Activated CD8-positive, alpha-beta memory T cell treated with anti-CD3 and anti-CD28 coated beads, Interleukin-2, amount 50 U/mL, for 48 hours (primary cell): Measurements from ENCODE around the gene TSHZ3.

ENCODE experiments used
- DNase-seq: peaks from one replicate; pipeline ENCODE4 v3.0.0-alpha.2; 2020

The TSHZ3 gene

DNA sequence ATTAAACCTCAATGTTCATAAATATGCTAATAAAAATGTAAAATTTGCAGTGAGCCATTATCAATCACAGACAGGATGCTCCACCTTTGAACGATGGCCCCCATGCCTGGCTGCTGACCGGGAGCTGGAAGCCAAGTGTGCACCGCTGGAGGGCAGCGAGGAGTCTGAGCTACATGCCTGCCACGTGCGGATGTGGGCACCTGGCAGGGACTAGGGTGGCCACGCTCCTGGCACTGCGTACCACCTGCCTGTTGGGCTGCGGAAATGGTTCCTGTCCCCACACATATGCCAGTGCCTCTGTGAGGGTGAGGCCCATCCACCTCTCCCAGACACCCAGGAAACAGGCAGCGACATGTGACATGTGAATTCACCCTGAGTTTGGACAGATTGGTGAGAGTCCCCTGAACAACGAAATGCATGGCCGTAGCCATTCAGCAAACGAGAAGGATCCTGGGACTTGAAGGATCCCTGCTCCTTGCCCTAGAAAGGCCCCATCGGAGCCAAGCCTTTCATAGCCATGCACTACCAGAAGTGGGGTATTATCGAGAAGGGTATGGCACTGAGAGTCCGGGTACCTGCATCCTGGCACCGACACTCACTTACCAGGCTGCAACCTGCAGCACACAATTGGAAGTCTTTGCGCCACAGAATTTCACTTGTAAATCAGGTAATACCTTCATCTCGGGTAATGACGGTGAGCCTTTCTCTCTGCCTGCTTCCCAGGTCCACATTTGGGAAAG, 35.8 kb downstream of the TSHZ3 start:
- no peak for DNase-seq

GRCh38 chr19:31312677-31313244, 36.5 kb downstream of the TSHZ3 start:
- no peak for DNase-seq

DNA sequence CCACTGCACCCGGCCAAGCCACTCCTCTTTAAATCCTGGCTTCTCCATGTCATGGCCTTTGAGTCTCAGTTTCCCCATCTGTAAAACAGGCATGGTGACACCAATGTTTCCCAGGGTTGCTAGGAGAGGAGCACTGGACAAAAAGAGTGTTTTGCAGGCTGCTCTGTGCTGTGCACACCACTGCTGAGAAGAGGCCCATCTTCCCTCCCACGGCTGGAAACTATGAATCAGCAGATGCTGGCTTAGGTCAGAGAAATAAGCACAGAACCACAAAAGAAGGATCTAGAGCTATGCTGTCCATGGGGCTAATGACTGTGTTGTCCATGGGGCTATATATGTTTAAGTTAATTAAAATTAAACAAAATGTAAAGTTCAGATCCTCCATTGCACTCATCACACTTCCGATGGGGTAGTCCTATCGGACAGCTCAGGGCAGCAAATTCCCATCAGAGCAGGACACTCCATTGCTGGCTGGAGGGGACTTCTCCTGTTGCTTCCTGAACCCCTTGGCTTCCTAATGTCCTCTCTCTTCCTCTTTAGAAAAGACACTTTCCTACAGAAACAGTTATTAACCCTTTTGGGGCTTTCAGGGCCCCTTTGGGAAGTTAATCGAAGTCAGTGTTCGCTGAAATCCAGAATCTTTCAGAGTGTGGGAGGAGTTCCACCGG, 37.1 kb downstream of the TSHZ3 start:
- peak; percentile 59 for DNase-seq

DNA sequence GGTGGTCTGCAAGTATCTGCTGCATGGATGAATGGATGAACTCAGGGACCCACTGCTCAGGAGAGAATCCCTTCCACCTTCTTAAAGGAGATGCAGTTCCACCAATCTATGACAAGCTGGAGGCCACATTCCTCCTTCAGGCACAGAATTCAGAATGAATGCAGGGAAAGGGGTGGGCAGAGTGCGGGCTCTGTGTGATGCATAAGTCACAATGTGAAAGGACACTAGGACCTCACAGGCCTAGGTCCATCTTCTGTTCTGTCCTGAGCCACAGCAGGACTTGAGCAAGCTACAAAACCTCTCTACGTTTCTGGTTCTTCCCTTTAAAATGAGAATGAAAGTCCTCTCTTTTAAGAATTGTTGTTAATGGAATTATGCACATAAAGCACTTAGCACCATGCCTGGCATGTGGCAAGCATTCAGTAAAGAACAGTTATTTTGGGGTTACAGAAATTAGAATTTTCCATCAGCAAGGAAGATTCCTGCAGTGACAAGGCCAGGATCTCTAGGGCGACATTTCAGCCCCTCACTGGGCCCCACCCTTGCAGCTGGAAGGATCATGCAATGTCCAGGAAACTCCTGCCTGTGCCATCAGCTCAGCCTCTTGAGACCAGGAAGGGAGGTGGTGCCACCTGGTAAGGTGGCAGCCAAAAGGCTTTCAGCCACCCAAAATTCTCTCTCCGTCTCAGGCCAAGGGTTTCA, 38.7 kb downstream of the TSHZ3 start:
- no peak for DNase-seq

- no peak for DNase-seq
Observed at GRCh38 chr19:31308781-31309180, 40.5 kb downstream of the TSHZ3 start.

GRCh38 chr19:31307071-31307669, 42.1 kb downstream of the TSHZ3 start:
- DNase-seq, result no peak

DNA sequence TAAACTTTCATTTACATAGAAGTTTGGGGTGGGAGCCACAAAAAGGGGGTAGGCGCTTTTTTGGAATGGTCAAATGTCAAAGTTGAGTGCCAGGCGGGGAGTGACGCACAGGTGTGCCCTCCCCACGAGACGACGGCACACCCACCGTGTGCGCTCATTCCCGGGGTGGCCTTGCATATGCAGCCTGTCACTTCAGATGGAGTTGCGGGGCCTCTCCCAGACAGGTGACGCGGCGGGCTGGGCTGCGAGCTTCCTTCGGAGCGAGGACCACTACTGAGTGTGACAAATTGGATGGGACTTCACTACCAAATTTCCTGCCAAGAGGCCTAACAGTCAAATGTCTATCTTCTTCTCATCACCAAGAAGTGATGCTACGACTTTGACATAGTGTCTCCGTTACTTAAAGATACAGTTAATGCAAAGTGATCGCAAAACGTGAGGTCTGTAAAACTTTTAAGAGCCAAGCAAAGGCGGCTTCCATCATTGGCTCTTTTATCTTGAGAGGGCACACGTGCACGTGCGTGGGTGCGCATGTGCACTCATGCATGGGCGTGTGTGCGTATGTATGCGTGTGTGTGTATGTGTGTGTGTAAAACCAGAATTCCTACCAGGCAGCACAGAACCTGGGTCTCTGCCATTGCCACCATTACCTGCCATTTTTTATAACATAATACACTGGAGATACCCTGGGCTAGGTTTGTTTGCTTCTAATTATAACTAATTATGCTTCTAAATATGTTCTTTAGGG, 43.1 kb downstream of the TSHZ3 start:
- no peak for DNase-seq

DNA sequence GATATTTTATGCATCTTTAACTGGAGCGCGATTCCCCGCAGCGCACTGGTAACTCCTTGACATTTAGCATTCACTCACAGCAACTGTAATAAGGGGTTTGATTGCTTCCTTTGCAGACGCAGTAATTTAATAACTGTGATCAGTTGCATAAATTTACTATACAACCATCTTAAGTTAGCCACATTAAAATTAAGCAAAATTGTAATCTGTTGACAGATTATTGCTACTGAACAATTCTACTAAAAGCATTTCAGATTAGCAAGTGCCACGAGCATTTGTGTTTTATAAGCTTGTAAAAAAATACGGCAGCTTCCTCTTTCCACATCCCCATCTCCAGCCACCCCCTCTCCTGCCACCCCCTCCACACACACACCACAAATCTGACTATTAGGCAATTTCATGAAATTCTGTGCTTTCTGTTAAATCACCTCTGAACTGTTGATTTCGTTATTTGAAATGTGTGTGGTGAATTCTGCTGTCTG, 44.4 kb downstream of the TSHZ3 start:
- no peak for DNase-seq

- DNase-seq, result no peak
Observed at GRCh38 chr19:31303262-31303815, 45.9 kb downstream of the TSHZ3 start.

DNA sequence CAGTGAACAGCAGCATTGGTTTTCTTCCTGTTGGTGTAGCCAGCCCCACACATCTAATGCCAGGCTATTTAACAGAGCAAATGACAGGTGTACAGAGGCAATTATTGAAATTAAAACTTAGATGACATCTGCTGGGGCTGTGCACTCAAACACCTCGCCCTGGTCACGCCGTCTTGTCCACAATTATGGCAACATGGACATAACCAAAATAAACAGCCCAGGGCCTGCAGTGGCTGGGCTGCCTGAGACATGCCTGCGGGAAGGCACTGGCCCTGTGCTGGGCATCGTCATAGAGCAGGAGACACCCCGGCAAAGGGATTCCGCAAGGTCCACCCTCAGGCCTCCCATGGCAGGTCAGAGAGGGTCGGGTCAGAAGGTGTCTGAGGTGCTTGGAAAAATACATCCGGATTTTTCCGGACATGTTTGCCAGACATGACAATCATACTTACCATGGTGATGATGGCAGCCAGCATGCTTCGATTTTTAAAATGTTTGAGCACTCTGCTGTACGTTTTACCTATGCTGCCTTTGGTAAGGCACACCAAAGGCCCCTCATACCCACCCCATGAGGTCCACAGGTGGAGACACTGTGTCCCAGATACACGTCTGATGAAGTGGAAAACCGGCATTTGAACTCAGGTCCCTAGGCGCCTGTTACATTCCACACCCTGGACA, 47.8 kb downstream of the TSHZ3 start:
- no peak for DNase-seq

- no peak for DNase-seq
Observed at GRCh38 chr19:31300422-31300821, 48.8 kb downstream of the TSHZ3 start.

DNA sequence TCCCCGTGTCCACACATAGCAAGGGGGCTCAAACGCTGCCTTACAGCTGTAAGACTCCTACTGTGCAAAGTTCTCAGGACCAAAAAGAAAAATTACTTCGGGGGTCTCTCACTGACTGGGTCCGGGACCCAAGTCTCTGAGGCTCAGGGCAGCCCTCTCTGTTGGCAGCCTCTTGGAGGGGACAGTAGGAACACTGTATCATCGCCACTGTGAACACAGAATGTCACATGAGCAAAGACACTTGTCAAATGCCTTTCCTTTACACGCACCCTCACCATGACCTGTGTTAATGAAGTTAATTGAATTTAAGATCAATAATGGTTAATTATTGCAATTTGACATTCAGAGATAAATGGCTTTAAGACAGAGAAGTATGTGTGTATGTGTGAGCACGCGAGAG, 49.6 kb downstream of the TSHZ3 start:
- DNase-seq, result no peak

DNA sequence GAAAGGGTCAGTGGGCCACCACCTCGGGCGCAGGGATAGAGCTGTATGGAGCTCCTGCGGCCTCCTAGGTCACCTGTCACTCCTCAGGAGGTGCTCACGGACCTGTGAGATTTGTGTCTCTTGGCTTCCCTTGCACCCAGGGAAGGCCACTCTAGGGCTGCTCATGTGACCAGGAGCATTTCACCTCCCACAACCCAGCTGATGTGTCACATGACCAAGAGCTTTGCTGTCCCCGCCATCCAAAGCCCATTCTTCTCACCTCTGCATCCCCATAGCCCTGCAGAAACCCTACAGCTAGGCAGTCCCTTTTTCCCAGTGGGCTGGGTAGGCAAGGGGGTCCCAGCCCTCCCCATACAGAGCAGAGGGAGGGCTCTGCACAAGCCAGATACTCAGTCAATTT, 51.2 kb downstream of the TSHZ3 start:
- no peak for DNase-seq

DNA sequence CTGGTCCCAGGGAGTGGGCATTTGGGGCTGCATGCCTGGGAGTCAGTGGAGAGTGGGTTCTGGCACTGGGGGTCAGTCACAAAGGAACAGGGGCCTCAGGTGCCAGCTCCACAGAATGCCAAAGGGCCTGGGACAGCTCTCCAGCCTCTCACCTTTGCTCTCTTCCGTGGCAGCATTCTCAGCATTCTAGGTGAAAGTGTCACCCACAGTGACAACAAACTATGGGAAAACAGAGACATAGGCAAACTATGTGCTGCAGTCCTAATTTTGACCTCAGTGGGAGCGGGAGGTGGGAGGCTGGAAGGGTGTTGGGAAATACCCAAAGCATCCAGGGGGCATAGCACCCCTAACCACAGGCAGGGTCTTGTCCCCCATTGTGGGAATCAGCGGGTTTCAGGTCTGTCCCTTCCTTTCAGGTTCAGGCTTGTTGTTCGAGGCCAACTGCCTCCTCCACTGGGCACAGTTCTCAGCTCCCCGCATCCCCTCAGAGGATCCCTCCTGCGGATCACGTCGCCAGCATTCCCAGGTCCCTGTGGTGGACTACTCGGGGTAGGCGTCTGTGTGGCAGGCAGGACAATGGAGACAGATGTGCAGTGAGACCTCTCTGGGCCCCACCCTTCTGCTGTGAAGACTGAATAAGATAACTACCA, 52.4 kb downstream of the TSHZ3 start:
- DNase-seq, result no peak

GRCh38 chr19:31294189-31294588, 55.0 kb downstream of the TSHZ3 start:
- DNase-seq, result no peak

GRCh38 chr19:31292639-31293185, 56.5 kb downstream of the TSHZ3 start:
- no peak for DNase-seq

DNA sequence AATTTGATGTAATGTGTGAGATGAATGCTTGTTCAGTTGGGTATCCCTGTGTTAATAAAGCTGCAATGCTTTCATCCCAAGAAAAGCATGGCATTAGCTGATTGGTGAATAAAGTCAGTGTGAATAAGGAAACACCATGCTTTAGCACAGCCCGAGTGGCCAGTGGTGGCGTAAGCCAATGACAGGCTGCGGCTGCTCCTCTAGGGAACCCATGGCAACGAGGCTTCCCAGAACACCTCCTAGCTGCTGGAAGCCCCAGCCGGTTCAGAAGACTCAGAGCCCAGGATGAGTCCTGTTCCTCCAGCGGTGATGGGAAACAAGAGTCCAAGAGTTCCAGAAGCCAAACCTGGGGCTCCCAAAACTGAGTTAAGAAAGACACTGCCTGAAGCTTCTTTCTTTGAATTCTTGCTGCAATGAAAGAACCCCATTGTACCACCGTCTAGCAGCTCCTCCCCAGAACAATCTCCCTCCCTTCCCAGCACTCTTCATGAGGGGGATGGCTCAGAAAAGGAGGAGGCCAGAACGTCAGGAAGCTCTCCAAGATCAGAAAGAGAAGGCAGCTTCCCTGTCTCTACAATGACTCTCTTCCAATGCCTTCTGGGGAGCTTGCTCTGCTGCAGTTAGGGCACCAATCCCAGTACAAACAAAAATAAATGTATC, 58.2 kb downstream of the TSHZ3 start:
- no peak for DNase-seq

DNA sequence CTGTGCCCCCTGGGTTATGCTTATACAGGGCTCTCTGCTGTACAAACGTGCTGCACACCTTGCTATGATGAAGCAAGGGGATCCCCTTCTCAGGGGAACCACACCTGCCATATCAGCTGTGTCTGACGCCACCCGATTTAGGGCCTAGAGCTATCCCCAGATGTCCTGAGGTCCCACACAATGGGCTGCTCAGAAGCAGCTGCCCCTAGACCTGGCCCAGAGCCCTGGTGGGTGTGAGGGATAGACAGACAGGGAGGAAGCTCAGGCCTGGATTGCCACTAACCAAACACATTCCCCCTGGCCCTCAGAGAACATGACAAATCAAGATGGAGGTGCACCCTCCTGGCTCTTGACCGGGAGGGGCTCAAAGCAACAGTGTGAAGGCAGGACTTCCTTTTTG, 59.3 kb downstream of the TSHZ3 start:
- DNase-seq, result no peak

DNA sequence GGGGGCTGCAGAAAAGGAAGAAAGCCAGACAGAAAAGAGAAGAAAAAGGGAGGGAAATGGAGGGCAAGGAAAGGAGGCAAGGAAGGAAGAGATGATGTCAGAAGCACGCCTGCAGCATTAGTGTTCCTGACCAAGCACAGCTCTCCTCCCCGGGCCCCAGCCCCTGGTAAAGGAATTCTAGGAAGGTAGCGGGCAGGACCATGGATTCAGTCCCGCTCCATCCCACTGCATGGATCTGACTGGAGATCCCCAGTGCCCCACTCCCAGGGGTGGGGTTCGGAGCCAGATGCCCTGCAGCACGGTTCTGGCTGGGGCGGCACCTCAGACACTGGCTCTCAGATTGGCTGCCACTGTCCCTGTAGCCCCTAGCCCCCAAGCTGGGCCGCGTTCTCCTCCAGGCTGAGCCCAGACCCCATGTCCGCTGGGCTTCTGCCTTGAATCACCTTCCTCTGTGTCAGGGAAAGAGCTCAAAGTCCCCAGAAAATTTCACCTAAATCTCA, 59.8 kb downstream of the TSHZ3 start:
- DNase-seq, result no peak

DNA sequence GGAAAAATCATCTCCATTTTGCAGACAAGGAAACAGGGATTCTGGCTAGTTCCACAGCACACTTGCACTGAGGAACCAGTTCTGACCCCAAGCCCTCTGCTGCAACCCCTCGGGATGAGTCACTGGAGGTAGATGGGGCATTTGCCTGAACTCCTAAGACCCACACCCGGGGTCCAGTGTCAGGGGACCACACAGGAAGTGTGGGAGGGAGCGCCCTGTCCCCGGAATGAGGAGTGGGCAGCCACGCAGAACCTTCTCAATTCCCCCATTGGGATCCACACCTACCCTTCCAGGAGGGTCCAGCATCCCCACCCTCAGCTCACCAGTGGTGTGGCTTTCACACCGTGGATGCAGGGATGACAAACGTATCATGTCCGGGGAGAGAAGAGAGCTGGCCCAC, 62.7 kb downstream of the TSHZ3 start:
- DNase-seq, result no peak
